ENCODE results near the gene ARHGEF18.
A peak's percentile ranks its signal among the peaks of the same experiment; 100 is the strongest.

The ARHGEF18 gene

DNA sequence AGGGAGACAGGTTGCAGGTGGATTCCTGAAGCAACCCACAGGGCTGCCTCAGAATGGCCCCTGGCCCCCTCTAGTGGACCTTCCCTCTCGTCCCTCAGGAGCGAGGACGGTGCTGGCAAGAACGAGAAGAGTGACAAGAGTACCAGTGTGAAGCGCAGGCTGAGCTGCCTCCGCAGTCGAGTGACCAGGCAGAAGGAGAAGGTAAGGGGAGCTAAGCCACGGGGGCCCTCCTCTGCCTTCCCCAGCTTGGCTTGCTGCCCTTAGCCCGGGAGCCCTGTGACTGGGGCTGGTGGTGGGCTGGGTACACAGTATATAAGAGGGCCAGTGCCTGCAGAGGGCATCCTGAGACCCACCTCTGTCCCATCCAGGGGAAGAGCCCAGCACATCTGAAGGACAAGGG is 34.0 kb downstream of the ARHGEF18 start:
- H3K27me3 ChIP-seq (ENCODE audit: control insufficient read depth, insufficient read depth, low read length, poor library complexity, severe bottlenecking), result no peaks in the 10 kb centered on the region
- no peak overlapping the region for H3K4me3 ChIP-seq (ENCODE audit: insufficient read depth, low read depth, low read length)
- no peaks in the 10 kb centered on the region for H3K4me1 ChIP-seq (ENCODE audit: control insufficient read depth, insufficient read depth, low read length)
- H3K36me3 ChIP-seq (ENCODE audit: control insufficient read depth, insufficient read depth, low read length), result no peaks in the 10 kb centered on the region
- H3K9me3 ChIP-seq (ENCODE audit: control insufficient read depth, low read length), result no peaks in the 10 kb centered on the region
- 59 to 63% methylated on average over 9 of the region's 9 CpGs for WGBS, 2 experiments
- no peak overlapping the region for H3K27ac ChIP-seq (ENCODE audit: insufficient read depth, low read depth, low read length, poor library complexity, severe bottlenecking)

DNA sequence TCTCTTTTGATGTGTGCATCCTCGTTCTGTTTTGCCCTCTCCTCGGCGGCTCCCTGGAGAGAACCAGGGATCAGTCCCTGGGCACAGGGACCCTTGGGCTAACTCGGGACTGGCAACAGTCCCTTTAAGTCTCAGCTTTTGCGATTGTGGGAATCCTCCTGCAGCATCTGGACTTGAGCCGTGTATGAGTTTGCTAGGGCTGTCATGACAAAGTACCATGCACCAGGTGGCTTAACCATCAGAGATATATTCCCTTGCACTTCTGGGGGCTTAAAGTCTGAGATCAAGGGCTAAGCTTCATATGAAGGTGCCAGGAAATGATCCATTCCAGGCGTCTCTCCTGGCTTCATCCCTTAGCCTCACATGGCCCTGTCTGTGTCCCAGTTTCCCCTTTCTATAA is 34.5 kb downstream of the ARHGEF18 start:
- Histone ChIP-seq H3K36me3 (ENCODE audit: control insufficient read depth, insufficient read depth, low read length) (no peaks in the 10 kb centered on the region), H3K4me3 (ENCODE audit: insufficient read depth, low read depth, low read length) (no peak overlapping the region), H3K27me3 (ENCODE audit: control insufficient read depth, insufficient read depth, low read length, poor library complexity, severe bottlenecking) (no peaks in the 10 kb centered on the region), H3K9me3 (ENCODE audit: control insufficient read depth, low read length) (no peaks in the 10 kb centered on the region), H3K27ac (ENCODE audit: insufficient read depth, low read depth, low read length, poor library complexity, severe bottlenecking) (no peak overlapping the region), H3K4me1 (ENCODE audit: control insufficient read depth, insufficient read depth, low read length) (no peaks in the 10 kb centered on the region)
- 88 to 89% methylated on average over 7 of the region's 7 CpGs for WGBS, 2 experiments

GRCh38 chr19:7385062-7385461 is 36.3 kb downstream of the ARHGEF18 start:
- H3K36me3 ChIP-seq (ENCODE audit: control insufficient read depth, insufficient read depth, low read length), result no peaks in the 10 kb centered on the region
- no peak overlapping the region for H3K27ac ChIP-seq (ENCODE audit: insufficient read depth, low read depth, low read length, poor library complexity, severe bottlenecking)
- 88 to 90% methylated on average over 2 of the region's 5 CpGs for WGBS, 2 experiments
- H3K9me3 ChIP-seq (ENCODE audit: control insufficient read depth, low read length), result no peaks in the 10 kb centered on the region
- no peak overlapping the region for H3K4me3 ChIP-seq (ENCODE audit: insufficient read depth, low read depth, low read length)
- H3K4me1 ChIP-seq (ENCODE audit: control insufficient read depth, insufficient read depth, low read length), result no peaks in the 10 kb centered on the region
- no peaks in the 10 kb centered on the region for H3K27me3 ChIP-seq (ENCODE audit: control insufficient read depth, insufficient read depth, low read length, poor library complexity, severe bottlenecking)

GRCh38 chr19:7386308-7386707 is 37.6 kb downstream of the ARHGEF18 start:
- no peaks in the 10 kb centered on the region for H3K9me3 ChIP-seq (ENCODE audit: control insufficient read depth, low read length)

DNA sequence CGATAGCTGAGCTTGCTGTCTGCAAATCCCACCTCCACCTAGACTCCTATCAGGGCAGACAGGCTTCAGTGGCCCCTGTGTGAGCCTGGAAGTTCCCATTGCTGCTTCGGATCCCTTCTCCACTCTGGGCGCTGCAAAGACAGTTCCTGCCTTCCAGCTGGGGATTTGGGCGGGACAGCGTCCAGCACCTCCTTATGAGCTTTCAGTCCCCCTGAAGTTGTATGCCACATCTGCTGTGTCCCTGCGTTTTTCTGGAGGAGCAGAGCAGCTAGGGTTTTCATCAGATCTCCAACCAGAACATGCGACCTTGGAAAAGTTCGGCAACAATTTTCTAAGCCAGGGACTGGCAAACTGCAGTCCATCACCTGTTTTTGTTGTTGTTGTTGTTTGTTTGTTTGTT is 38.0 kb downstream of the ARHGEF18 start:
- Histone ChIP-seq H3K4me1 (ENCODE audit: control insufficient read depth, insufficient read depth, low read length) (no peaks in the 10 kb centered on the region), H3K9me3 (ENCODE audit: control insufficient read depth, low read length) (no peaks in the 10 kb centered on the region), H3K27me3 (ENCODE audit: control insufficient read depth, insufficient read depth, low read length, poor library complexity, severe bottlenecking) (no peaks in the 10 kb centered on the region), H3K4me3 (ENCODE audit: insufficient read depth, low read depth, low read length) (no peak overlapping the region), H3K36me3 (ENCODE audit: control insufficient read depth, insufficient read depth, low read length) (no peaks in the 10 kb centered on the region), H3K27ac (ENCODE audit: insufficient read depth, low read depth, low read length, poor library complexity, severe bottlenecking) (no peak overlapping the region)
- whole genome bisulfite sequencing, 2 experiments, result 93 to 94% methylated on average over 8 of the region's 8 CpGs

More at GRCh38 chr19:7386308-7386707, 37.6 kb downstream of the ARHGEF18 start:
- Histone ChIP-seq H3K27me3 (ENCODE audit: control insufficient read depth, insufficient read depth, low read length, poor library complexity, severe bottlenecking) (no peaks in the 10 kb centered on the region), H3K27ac (ENCODE audit: insufficient read depth, low read depth, low read length, poor library complexity, severe bottlenecking) (no peak overlapping the region), H3K4me1 (ENCODE audit: control insufficient read depth, insufficient read depth, low read length) (no peaks in the 10 kb centered on the region), H3K36me3 (ENCODE audit: control insufficient read depth, insufficient read depth, low read length) (no peaks in the 10 kb centered on the region), H3K4me3 (ENCODE audit: insufficient read depth, low read depth, low read length) (no peak overlapping the region)
- 55 to 63% methylated on average over 9 of the region's 9 CpGs for WGBS, 2 experiments

DNA sequence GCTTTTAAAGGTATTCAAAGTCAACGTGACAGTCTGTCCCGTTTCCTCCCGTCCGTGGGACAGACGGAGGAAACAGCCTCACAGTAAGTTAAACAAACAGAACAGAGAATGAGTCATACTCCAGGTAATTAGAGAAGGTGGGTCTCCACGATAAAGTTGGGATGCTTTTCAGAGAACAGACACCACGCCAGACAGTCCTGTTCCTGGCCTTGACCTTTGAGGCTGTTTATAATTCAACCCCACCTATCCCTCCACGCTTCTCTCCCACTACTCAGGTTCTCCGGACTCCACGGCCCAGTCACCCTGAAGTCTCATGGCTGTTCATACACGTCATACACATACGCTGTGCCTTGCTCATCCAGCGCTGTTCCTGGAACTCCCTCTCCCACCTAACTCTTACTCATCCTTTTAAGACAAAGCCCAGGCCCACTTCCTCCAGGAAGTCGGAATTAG is 42.5 kb downstream of the ARHGEF18 start:
- WGBS, 2 experiments, result 78 to 83% methylated on average over 14 of the region's 14 CpGs
- Histone ChIP-seq H3K27ac (ENCODE audit: insufficient read depth, low read depth, low read length, poor library complexity, severe bottlenecking) (no peak overlapping the region), H3K27me3 (ENCODE audit: control insufficient read depth, insufficient read depth, low read length, poor library complexity, severe bottlenecking) (no peaks in the 10 kb centered on the region), H3K36me3 (ENCODE audit: control insufficient read depth, insufficient read depth, low read length) (no peaks in the 10 kb centered on the region), H3K4me1 (ENCODE audit: control insufficient read depth, insufficient read depth, low read length) (no peaks in the 10 kb centered on the region), H3K4me3 (ENCODE audit: insufficient read depth, low read depth, low read length) (no peak overlapping the region), H3K9me3 (ENCODE audit: control insufficient read depth, low read length) (no peaks in the 10 kb centered on the region)

DNA sequence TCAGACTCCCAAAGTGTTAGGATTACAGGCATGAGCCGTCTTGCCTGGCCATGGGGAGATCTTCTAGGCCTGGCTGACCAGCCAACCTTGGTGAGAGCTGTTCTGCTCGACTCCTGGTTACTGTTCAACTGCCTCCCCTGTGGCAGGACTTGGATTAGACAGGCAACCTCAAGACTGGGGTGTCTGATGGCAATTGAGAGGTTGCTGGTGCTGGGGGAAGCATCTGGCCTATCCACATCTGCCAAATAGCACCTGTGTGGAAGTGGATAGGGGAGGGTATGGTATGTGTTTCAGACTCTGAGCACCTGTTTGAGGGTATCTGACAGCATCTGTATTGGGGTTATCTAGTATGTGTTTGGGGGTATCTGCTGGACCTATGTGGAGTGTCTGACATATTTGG is 44.7 kb downstream of the ARHGEF18 start:
- H3K4me1 ChIP-seq (ENCODE audit: control insufficient read depth, insufficient read depth, low read length), result no peaks in the 10 kb centered on the region

DNA sequence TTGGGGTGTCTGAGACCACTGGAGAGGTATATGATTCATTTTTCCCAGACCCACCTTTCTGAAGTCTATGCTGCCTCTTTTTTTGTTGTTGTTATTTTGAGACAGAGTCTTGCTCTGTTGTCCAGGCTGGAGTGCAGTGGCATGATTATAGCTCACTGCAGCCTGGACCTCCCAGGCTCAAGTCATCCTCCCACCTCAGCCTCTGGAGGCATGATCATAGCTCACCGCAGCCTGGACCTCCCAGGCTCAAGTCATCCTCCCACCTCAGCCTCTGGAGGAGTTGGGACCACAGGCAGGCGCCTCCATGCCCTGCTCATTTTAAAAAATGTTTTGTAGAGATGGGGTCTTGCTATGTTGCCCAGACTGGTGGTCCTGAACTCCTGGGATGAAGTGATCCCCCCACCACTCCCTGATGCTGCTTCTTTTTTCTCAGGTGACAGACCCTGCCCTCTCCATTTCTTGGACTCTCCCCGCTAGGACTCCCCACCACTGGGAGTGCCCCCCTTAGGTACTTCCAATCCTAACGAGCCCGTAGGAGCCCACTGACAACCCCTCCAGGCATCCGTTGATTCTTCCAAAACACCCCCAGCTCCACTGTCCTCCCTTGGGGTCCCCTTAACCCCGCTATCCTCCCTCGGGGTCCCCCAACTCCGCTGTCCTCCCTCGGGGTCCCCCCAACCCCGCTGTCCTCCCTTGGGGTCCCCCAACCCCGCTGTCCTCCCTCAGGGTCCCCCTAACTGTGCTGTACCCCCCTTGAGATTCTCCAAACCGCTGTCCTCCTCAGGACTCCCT is 45.4 kb downstream of the ARHGEF18 start:
- Histone ChIP-seq H3K9me3 (ENCODE audit: control insufficient read depth, low read length) (no peaks in the 10 kb centered on the region), H3K27me3 (ENCODE audit: control insufficient read depth, insufficient read depth, low read length, poor library complexity, severe bottlenecking) (no peaks in the 10 kb centered on the region), H3K4me3 (ENCODE audit: insufficient read depth, low read depth, low read length) (peak overlapping the region; percentile 92), H3K36me3 (ENCODE audit: control insufficient read depth, insufficient read depth, low read length) (no peaks in the 10 kb centered on the region), H3K27ac (ENCODE audit: insufficient read depth, low read depth, low read length, poor library complexity, severe bottlenecking) (no peak overlapping the region), H3K4me1 (ENCODE audit: control insufficient read depth, insufficient read depth, low read length) (no peaks in the 10 kb centered on the region)
- 35 to 36% methylated on average over 13 of the region's 13 CpGs for WGBS, 2 experiments

More for the DNA sequence above, 44.7 kb downstream of the ARHGEF18 start:
- H3K4me3 ChIP-seq (ENCODE audit: insufficient read depth, low read depth, low read length), result no peak overlapping the region
- H3K9me3 ChIP-seq (ENCODE audit: control insufficient read depth, low read length), result no peaks in the 10 kb centered on the region
- no peaks in the 10 kb centered on the region for H3K36me3 ChIP-seq (ENCODE audit: control insufficient read depth, insufficient read depth, low read length)
- no peaks in the 10 kb centered on the region for H3K27me3 ChIP-seq (ENCODE audit: control insufficient read depth, insufficient read depth, low read length, poor library complexity, severe bottlenecking)
- WGBS, 2 experiments, result 78 to 79% methylated on average over 2 of the region's 2 CpGs
- H3K27ac ChIP-seq (ENCODE audit: insufficient read depth, low read depth, low read length, poor library complexity, severe bottlenecking), result no peak overlapping the region

DNA sequence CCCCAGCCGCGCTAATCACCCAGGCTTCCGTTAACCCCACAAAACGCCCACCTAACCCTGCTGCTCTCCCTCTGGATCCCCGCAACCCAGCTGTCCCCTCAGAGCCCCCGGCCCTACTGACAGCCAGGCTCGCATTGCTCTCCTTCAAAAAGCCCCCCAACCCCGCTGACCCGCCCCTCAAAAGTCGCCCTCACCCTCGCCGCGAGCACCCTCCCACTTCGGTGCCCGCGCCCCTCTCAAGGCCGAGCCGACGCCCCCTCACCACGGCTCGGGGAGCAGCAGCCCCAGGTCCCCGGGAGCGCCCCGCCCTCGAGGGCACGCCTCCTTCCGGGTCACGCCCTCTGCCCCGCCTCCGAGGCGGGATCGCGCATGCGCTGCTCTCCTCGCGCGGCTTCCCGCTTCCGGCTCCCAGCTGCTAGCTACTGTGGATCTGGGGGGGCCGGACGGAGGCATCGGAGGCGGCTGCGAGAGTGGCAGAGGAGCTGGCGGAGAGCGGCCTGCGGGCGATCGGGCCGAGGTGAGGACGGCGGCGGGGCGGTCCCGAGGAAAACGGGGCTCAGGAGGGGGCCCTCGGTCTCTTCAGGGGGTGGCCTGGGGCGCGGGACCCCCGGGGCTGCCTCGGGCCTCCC is 46.1 kb downstream of the ARHGEF18 start:
- Histone ChIP-seq H3K4me3 (ENCODE audit: insufficient read depth, low read depth, low read length) (peak overlapping the region; percentile 92), H3K27me3 (ENCODE audit: control insufficient read depth, insufficient read depth, low read length, poor library complexity, severe bottlenecking) (no peaks in the 10 kb centered on the region), H3K4me1 (ENCODE audit: control insufficient read depth, insufficient read depth, low read length) (no peaks in the 10 kb centered on the region), H3K36me3 (ENCODE audit: control insufficient read depth, insufficient read depth, low read length) (no peaks in the 10 kb centered on the region), H3K27ac (ENCODE audit: insufficient read depth, low read depth, low read length, poor library complexity, severe bottlenecking) (no peak overlapping the region), H3K9me3 (ENCODE audit: control insufficient read depth, low read length) (no peaks in the 10 kb centered on the region)
- 0% methylated on average over 61 of the region's 61 CpGs for WGBS, 2 experiments

DNA sequence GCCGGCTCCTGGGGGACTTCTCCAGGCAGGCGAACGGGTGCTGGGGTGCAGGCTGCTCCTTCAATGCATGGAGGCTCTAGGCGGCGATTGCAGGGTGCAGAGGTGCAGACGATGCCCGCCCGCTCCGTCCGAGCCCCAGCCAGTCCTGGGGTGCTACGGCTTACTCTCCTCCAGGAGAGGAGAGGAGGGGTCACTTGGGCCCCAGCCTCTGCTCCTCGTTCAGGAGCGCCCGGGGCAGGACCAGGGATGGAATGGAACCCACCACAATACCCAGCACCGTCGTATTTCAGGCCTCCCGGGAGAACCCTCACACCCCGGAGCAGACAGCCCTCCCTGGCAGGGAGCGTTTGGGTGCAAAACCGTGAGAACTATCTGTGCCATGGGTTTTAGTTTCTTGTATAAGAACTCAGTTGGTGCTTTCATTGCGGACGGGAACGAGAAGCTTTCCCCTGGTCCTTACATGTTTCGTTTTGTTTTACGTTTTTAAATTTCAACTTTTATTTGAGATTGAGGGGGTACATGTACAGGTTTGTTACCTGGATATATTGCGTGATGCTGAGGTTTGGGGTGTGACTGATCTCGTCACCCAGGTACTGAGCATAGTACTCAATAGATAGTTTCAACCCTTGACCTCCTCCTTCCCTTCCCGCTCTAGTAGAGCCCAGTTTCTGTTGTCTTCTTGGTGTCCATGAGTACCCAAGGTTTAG is 46.8 kb downstream of the ARHGEF18 start:
- 6 to 7% methylated on average over 28 of the region's 28 CpGs for WGBS, 2 experiments
- no peaks in the 10 kb centered on the region for H3K4me1 ChIP-seq (ENCODE audit: control insufficient read depth, insufficient read depth, low read length)
- H3K27me3 ChIP-seq (ENCODE audit: control insufficient read depth, insufficient read depth, low read length, poor library complexity, severe bottlenecking), result no peaks in the 10 kb centered on the region
- H3K4me3 ChIP-seq (ENCODE audit: insufficient read depth, low read depth, low read length), result peak overlapping the region; percentile 92
- no peaks in the 10 kb centered on the region for H3K9me3 ChIP-seq (ENCODE audit: control insufficient read depth, low read length)
- H3K36me3 ChIP-seq (ENCODE audit: control insufficient read depth, insufficient read depth, low read length), result no peaks in the 10 kb centered on the region
- H3K27ac ChIP-seq (ENCODE audit: insufficient read depth, low read depth, low read length, poor library complexity, severe bottlenecking), result no peak overlapping the region

Measured in ectodermal cell (in vitro differentiated cells).